GM19043 (cell line): ENCODE measurements around the gene SERPINA5.
"Not testable (repeated sequence)": the region's sequence is repeated elsewhere in the genome, so short reads cannot be mapped to it uniquely, and the experiment has no call there.

Source experiments
- ATAC-seq: cut with Tn5 transposase; IDR thresholded peaks from one replicate; pipeline ENCODE4 v1.9.1; 2021; ENCODE audit warnings: low read depth; ENCODE audit not compliant: unreplicated experiment

Gene SERPINA5

GRCh38 chr14:94573475-94574277 is 7.5 kb upstream of the SERPINA5 start:
- ATAC-seq: no peak

GRCh38 chr14:94574336-94574735 is 6.9 kb upstream of the SERPINA5 start:
- no peak for ATAC-seq

GRCh38 chr14:94575730-94576585 is 5.3 kb upstream of the SERPINA5 start:
- no peak for ATAC-seq

GRCh38 chr14:94577472-94577871 is 3.8 kb upstream of the SERPINA5 start:
- not testable (repeated sequence) for ATAC-seq

- ATAC-seq: no peak
These were observed 2.5 kb upstream of the SERPINA5 start for GRCh38 chr14:94578712-94579111.

GRCh38 chr14:94582199-94582750 is 1.0 kb downstream of the SERPINA5 start:
- ATAC-seq: no peak

GRCh38 chr14:94582851-94583250 is 1.6 kb downstream of the SERPINA5 start:
- ATAC-seq: no peak

GRCh38 chr14:94583557-94583956 is 2.3 kb downstream of the SERPINA5 start:
- no peak for ATAC-seq

GRCh38 chr14:94584591-94585280 is 3.5 kb downstream of the SERPINA5 start:
- ATAC-seq: no peak

GRCh38 chr14:94586635-94587034 is 5.4 kb downstream of the SERPINA5 start:
- no peak for ATAC-seq

GRCh38 chr14:94588311-94588710 is 7.1 kb downstream of the SERPINA5 start:
- no peak for ATAC-seq

GRCh38 chr14:94591073-94591472 is 9.8 kb downstream of the SERPINA5 start:
- ATAC-seq: no peak

- no peak for ATAC-seq
These were observed 10.6 kb downstream of the SERPINA5 start for GRCh38 chr14:94591871-94592270.

- no peak for ATAC-seq
These were observed 11.2 kb downstream of the SERPINA5 start for GRCh38 chr14:94592457-94592856.

GRCh38 chr14:94593376-94593748 is 12.1 kb downstream of the SERPINA5 start:
- no peak for ATAC-seq

GRCh38 chr14:94593749-94594431 is 12.7 kb downstream of the SERPINA5 start:
- no peak for ATAC-seq

- no peak for ATAC-seq
These were observed 13.2 kb downstream of the SERPINA5 start for GRCh38 chr14:94594441-94594840.

GRCh38 chr14:94595912-94596311 is 14.7 kb downstream of the SERPINA5 start:
- no peak for ATAC-seq

- ATAC-seq: no peak
These were observed 15.1 kb downstream of the SERPINA5 start for GRCh38 chr14:94596361-94596760.

GRCh38 chr14:94597788-94598187 is 16.6 kb downstream of the SERPINA5 start:
- ATAC-seq: no peak
